ENCODE results near the gene TMEM62. TPM values are rescaled to one million over a fixed set of nuclear protein-coding genes. Genes with fewer than 3 reads are reported as not detected.

The TMEM62 gene
- total and polyA plus RNA-seq, 10 of the 15 experiments (the other 5 are each of a cell fraction or from before 2014, with no cell fraction given) = 7.0 to 26.8 (median 14.9) TPM

DNA sequence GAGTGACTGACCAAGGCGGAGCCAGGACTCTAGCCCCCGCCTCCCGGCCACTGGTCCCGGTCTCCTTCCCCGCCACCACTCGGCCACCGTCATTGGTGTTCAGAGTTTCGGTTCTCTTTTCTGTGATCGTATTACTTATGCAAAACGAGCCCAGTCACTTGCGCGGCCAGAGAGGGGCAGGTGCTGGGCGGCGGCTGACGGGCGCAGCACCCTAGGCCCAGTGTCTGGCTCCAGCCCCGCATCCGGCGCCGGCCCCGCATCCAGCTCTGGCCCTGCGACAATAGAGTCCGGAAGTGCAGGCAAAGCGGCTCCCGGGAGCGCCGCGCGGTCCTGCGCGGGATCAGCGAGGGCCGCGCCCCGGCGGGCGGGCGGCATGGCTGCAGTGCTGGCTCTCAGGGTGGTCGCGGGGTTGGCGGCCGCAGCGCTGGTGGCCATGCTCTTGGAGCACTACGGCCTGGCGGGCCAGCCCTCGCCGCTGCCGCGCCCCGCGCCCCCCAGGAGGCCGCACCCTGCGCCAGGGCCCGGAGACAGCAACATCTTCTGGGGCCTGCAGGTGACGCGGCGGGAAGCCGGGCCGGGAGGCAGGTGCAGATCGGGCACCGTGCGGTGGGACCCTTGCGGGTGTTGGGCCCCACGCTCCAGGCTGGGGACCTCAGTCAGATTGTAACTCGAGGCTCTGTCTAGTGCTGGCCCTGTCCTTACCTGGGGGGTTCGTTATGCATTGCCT is at the start of gene TMEM62 (continued):
- TF ChIP-seq MYC (IDR thresholded peaks at IDR 0.05; ENCODE audit: insufficient read depth, insufficient read length, insufficient replicate concordance, low read length, severe bottlenecking) (peak; percentile 70), HCFC1 (IDR thresholded peaks at IDR 0.05; ENCODE audit: low read length) (peak; percentile 41; the same call in 1 of the 2 replicates), TBL1XR1 (IDR thresholded peaks at IDR 0.05; ENCODE audit: low read depth, low read length) (0 out of 2 replicates have a peak, but pooled peaks have one; percentile 7), POU2F2 (IDR thresholded peaks at IDR 0.05; ENCODE audit: borderline replicate concordance, low read depth, low read length) (peak; percentile 99), STAT3 (IDR thresholded peaks at IDR 0.05; ENCODE audit: low read depth, low read length) (no peak), NR2C1 (IDR thresholded peaks at IDR 0.05) (peak; percentile 36; the same call in 1 of the 2 replicates), BCL11A (IDR thresholded peaks at IDR 0.05; ENCODE audit: low read depth, low read length) (no peak), IKZF2 (IDR thresholded peaks at IDR 0.05) (peak; percentile 13 to 19; a peak in 1 of 4 replicates), DPF2 (IDR thresholded peaks at IDR 0.05) (peak; percentile 95), CHD2 (IDR thresholded peaks at IDR 0.05; ENCODE audit: borderline replicate concordance, low read depth, low read length) (peak; percentile 61; the same call in 1 of the 2 replicates), CBX3 (IDR thresholded peaks at IDR 0.05; ENCODE audit: borderline replicate concordance, low read depth) (no peak), NR2F1 (conservative IDR thresholded peaks at IDR 0.05) (peak; percentile 66; the same call in 1 of the 2 replicates), CREM (IDR thresholded peaks at IDR 0.05; ENCODE audit: low read depth) (peak; percentile 28; the same call in 1 of the 2 replicates), IKZF1 (conservative IDR thresholded peaks at IDR 0.05) (peak; percentile 80), LARP7 (IDR thresholded peaks at IDR 0.05) (peak; percentile 100), RB1 (IDR thresholded peaks at IDR 0.05; ENCODE audit: borderline replicate concordance) (peak; percentile 56; the same call in 1 of the 2 replicates), BMI1 (IDR thresholded peaks at IDR 0.05; ENCODE audit: borderline replicate concordance) (no peak)
- TF ChIP-seq, protein P1, sequence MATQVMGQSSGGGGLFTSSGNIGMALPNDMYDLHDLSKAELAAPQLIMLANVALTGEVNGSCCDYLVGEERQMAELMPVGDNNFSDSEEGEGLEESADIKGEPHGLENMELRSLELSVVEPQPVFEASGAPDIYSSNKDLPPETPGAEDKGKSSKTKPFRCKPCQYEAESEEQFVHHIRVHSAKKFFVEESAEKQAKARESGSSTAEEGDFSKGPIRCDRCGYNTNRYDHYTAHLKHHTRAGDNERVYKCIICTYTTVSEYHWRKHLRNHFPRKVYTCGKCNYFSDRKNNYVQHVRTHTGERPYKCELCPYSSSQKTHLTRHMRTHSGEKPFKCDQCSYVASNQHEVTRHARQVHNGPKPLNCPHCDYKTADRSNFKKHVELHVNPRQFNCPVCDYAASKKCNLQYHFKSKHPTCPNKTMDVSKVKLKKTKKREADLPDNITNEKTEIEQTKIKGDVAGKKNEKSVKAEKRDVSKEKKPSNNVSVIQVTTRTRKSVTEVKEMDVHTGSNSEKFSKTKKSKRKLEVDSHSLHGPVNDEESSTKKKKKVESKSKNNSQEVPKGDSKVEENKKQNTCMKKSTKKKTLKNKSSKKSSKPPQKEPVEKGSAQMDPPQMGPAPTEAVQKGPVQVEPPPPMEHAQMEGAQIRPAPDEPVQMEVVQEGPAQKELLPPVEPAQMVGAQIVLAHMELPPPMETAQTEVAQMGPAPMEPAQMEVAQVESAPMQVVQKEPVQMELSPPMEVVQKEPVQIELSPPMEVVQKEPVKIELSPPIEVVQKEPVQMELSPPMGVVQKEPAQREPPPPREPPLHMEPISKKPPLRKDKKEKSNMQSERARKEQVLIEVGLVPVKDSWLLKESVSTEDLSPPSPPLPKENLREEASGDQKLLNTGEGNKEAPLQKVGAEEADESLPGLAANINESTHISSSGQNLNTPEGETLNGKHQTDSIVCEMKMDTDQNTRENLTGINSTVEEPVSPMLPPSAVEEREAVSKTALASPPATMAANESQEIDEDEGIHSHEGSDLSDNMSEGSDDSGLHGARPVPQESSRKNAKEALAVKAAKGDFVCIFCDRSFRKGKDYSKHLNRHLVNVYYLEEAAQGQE (IDR thresholded peaks at IDR 0.05; ENCODE audit: low read depth, low read length) = no peak
- TF ChIP-seq, protein P2, sequence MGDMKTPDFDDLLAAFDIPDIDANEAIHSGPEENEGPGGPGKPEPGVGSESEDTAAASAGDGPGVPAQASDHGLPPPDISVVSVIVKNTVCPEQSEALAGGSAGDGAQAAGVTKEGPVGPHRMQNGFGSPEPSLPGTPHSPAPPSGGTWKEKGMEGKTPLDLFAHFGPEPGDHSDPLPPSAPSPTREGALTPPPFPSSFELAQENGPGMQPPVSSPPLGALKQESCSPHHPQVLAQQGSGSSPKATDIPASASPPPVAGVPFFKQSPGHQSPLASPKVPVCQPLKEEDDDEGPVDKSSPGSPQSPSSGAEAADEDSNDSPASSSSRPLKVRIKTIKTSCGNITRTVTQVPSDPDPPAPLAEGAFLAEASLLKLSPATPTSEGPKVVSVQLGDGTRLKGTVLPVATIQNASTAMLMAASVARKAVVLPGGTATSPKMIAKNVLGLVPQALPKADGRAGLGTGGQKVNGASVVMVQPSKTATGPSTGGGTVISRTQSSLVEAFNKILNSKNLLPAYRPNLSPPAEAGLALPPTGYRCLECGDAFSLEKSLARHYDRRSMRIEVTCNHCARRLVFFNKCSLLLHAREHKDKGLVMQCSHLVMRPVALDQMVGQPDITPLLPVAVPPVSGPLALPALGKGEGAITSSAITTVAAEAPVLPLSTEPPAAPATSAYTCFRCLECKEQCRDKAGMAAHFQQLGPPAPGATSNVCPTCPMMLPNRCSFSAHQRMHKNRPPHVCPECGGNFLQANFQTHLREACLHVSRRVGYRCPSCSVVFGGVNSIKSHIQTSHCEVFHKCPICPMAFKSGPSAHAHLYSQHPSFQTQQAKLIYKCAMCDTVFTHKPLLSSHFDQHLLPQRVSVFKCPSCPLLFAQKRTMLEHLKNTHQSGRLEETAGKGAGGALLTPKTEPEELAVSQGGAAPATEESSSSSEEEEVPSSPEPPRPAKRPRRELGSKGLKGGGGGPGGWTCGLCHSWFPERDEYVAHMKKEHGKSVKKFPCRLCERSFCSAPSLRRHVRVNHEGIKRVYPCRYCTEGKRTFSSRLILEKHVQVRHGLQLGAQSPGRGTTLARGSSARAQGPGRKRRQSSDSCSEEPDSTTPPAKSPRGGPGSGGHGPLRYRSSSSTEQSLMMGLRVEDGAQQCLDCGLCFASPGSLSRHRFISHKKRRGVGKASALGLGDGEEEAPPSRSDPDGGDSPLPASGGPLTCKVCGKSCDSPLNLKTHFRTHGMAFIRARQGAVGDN (IDR thresholded peaks at IDR 0.05) = peak; percentile 63; the same call in 1 of the 2 replicates
- TF ChIP-seq, protein P3, sequence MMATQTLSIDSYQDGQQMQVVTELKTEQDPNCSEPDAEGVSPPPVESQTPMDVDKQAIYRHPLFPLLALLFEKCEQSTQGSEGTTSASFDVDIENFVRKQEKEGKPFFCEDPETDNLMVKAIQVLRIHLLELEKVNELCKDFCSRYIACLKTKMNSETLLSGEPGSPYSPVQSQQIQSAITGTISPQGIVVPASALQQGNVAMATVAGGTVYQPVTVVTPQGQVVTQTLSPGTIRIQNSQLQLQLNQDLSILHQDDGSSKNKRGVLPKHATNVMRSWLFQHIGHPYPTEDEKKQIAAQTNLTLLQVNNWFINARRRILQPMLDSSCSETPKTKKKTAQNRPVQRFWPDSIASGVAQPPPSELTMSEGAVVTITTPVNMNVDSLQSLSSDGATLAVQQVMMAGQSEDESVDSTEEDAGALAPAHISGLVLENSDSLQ (IDR thresholded peaks at IDR 0.05) = peak; percentile 48; the same call in 1 of the 2 replicates
- TF ChIP-seq, protein P4, sequence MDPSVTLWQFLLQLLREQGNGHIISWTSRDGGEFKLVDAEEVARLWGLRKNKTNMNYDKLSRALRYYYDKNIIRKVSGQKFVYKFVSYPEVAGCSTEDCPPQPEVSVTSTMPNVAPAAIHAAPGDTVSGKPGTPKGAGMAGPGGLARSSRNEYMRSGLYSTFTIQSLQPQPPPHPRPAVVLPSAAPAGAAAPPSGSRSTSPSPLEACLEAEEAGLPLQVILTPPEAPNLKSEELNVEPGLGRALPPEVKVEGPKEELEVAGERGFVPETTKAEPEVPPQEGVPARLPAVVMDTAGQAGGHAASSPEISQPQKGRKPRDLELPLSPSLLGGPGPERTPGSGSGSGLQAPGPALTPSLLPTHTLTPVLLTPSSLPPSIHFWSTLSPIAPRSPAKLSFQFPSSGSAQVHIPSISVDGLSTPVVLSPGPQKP (IDR thresholded peaks at IDR 0.05; ENCODE audit: low read depth, low read length) = peak; percentile 52; the same call in 1 of the 2 replicates

All from GM12878 (cell line).